ENCODE data around the gene LIMCH1. TPM values are rescaled to one million over a fixed set of nuclear protein-coding genes. Genes with fewer than 3 reads are reported as not detected.

The LIMCH1 gene
- total and polyA plus RNA-seq, 10 donors: 14.4 to 434 (median 212) TPM

DNA sequence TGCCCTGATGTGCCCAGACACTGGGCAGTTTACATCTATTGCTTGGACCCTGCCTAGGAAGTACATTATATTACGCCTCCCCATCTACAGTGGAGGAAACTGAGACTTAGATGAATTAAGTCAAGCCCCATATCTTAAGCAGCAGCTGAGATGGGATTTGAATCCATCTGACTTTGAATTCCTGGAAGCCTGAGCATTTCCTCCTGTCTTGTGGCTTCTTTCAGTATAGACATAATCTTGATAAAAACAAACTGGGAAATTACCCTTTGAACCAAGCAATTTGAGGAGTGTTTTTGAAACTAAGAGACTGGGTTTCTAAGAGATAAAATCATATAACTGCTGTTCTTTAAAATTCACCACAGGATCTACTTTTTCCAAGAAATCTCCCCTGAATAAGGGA lies 18.6 kb downstream of the LIMCH1 start:
- no peak overlapping the region for H3K4me3 ChIP-seq
- H3K9me3 ChIP-seq: no peaks in the 10 kb centered on the region
- H3K36me3 ChIP-seq: no peaks in the 10 kb centered on the region
- no peak for DNase-seq
- TF ChIP-seq, protein P1, sequence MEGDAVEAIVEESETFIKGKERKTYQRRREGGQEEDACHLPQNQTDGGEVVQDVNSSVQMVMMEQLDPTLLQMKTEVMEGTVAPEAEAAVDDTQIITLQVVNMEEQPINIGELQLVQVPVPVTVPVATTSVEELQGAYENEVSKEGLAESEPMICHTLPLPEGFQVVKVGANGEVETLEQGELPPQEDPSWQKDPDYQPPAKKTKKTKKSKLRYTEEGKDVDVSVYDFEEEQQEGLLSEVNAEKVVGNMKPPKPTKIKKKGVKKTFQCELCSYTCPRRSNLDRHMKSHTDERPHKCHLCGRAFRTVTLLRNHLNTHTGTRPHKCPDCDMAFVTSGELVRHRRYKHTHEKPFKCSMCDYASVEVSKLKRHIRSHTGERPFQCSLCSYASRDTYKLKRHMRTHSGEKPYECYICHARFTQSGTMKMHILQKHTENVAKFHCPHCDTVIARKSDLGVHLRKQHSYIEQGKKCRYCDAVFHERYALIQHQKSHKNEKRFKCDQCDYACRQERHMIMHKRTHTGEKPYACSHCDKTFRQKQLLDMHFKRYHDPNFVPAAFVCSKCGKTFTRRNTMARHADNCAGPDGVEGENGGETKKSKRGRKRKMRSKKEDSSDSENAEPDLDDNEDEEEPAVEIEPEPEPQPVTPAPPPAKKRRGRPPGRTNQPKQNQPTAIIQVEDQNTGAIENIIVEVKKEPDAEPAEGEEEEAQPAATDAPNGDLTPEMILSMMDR (IDR thresholded peaks at IDR 0.05 in 8 of 11, conservative IDR thresholded peaks at IDR 0.05 in 3 of 11): no peak
- no peak for TF ChIP-seq POLR2A (IDR thresholded peaks at IDR 0.05)
- TF ChIP-seq POLR2AphosphoS5 (IDR thresholded peaks at IDR 0.05): no peak
- peaks cover 0 to 12% (median 5%) of the 10 kb centered on the region in 6 donors for H3K4me1 ChIP-seq
- 79 to 94% (median 81%) methylated on average over 1 of the region's 1 CpG for WGBS, 5 donors
- H3K27ac ChIP-seq: no peak overlapping the region
- no peaks in the 10 kb centered on the region for H3K27me3 ChIP-seq (replicated peaks in 1 of 7)
- intact Hi-C loops (cut with DNase I; ENCODE audit: low total_unique reads): no loop called here

DNA sequence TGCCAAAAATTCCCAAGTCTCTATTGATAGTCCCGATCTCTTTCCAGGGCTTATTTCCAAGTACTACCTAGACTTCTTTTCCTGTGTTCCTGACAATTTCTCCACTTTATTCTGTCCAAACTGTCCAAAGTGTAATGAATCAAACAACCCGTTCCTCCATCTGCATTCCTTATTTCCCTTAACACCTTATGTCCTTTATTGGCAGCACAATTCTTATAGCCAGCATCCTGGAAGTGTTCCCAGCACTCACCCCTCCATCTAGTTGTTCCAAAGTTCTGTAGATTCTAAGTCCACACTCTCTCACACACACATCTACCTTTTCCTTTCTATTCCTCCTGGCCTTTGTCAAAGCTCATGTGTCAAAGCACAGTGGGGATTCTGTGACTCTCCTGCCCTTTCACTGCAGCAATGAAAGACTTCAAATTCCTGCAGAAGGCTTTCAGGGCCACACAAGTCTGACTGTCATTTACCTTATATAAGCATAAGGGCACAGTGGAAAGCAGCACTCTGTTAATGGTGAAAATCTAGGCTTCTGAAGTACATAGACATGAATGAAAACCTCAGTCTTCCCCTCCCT lies 22.1 kb downstream of the LIMCH1 start:
- Histone ChIP-seq H3K4me3 (no peak overlapping the region), H3K9me3 (no peaks in the 10 kb centered on the region), H3K27me3 (replicated peaks in 1 of 7) (peaks cover 0 to 4% (median 0%) of the 10 kb centered on the region in 7 donors), H3K36me3 (no peaks in the 10 kb centered on the region), H3K4me1 (peaks cover 0 to 10% (median 2%) of the 10 kb centered on the region in 6 donors), H3K27ac (peak overlapping the region in 2 of 8 donors; percentile 24 to 46)
- TF ChIP-seq, protein P1 (IDR thresholded peaks at IDR 0.05 in 8 of 11, conservative IDR thresholded peaks at IDR 0.05 in 3 of 11): no peak
- TF ChIP-seq POLR2A (IDR thresholded peaks at IDR 0.05) (no peak), POLR2AphosphoS5 (IDR thresholded peaks at IDR 0.05) (no peak)
- WGBS, 5 donors: 68 to 82% (median 79%) methylated on average over 2 of the region's 2 CpGs
- intact Hi-C loops (cut with DNase I; ENCODE audit: low total_unique reads): no loop called here
- no peak for DNase-seq

DNA sequence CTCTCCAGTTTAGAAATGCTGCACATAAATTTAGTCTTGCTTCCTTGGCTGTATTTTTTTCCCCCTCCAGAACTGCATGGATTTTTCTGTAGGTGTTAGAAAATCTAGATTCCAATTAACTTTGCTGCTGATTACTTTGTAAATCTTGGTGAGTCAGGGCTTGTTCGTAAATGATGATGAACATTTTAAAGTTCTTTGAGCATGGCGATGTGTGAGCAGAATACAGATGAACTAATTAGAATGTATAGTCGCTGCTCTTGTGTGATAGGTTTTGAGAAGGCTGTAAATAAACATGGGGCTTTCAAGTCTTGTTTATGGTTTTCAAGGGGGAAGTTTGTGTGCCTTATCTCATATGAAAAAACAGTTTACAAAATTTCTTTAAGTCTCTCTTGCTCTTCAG lies 23.3 kb downstream of the LIMCH1 start:
- WGBS, 5 donors: 80 to 94% (median 89%) methylated on average over 3 of the region's 3 CpGs

DNA sequence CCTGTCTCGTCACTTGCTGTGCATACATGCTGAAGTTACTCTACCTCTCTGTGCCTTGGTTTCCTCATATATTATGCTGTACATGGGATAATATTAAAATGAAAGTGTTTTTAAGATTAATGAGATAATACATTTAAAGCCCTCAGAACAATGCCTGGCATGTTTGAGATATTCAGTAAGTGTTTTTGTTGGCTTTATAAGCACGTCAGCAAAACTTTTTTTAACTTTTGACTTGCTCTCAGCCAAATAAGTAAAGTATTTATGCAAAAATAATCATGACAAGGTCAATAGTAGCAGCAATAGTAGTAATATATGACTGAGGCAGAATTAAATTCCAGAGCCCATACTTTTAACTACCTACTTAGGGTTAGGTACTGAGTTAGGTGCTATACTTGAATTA lies 29.2 kb downstream of the LIMCH1 start:
- 71 to 89% (median 75%) methylated on average over 2 of the region's 2 CpGs for WGBS, 5 donors
- no peak for DNase-seq
- no peak overlapping the region for H3K4me3 ChIP-seq
- H3K9me3 ChIP-seq: no peaks in the 10 kb centered on the region
- peak overlapping the region in 1 of 8 donors; percentile 22 for H3K27ac ChIP-seq
- H3K36me3 ChIP-seq: no peaks in the 10 kb centered on the region
- TF ChIP-seq POLR2A (IDR thresholded peaks at IDR 0.05): no peak
- TF ChIP-seq POLR2AphosphoS5 (IDR thresholded peaks at IDR 0.05): no peak
- TF ChIP-seq, protein P1 (IDR thresholded peaks at IDR 0.05 in 8 of 11, conservative IDR thresholded peaks at IDR 0.05 in 3 of 11): no peak
- intact Hi-C loops (cut with DNase I; ENCODE audit: low total_unique reads): no loop called here
- H3K27me3 ChIP-seq (replicated peaks in 1 of 7): no peaks in the 10 kb centered on the region
- H3K4me1 ChIP-seq: peaks cover 0 to 19% (median 8%) of the 10 kb centered on the region in 6 donors

More for the DNA sequence above, 23.3 kb downstream of the LIMCH1 start:
- Histone ChIP-seq H3K27ac (peak overlapping the region in 2 of 8 donors; percentile 5 to 46), H3K9me3 (no peaks in the 10 kb centered on the region), H3K36me3 (no peaks in the 10 kb centered on the region), H3K4me3 (no peak overlapping the region), H3K4me1 (peaks cover 0 to 10% (median 2%) of the 10 kb centered on the region in 6 donors), H3K27me3 (replicated peaks in 1 of 7) (peaks cover 0 to 4% (median 0%) of the 10 kb centered on the region in 7 donors)
- intact Hi-C loops (cut with DNase I; ENCODE audit: low total_unique reads): no loop called here
- no peak for TF ChIP-seq POLR2A (IDR thresholded peaks at IDR 0.05)
- no peak for TF ChIP-seq POLR2AphosphoS5 (IDR thresholded peaks at IDR 0.05)
- TF ChIP-seq, protein P1 (IDR thresholded peaks at IDR 0.05 in 8 of 11, conservative IDR thresholded peaks at IDR 0.05 in 3 of 11): no peak
- DNase-seq: no peak
